ENCODE results near the gene TMEM150C.
"Not testable (repeated sequence)": the region's sequence is repeated elsewhere in the genome, so short reads cannot be mapped to it uniquely, and the experiment has no call there.

The TMEM150C gene

GRCh38 chr4:82569727-82570126 is 7.9 kb upstream of the TMEM150C start:
- no peak for DNase-seq (ENCODE audit: extremely low read depth in 1 of 2, low read depth in 1 of 2)

- DNase-seq (ENCODE audit: extremely low read depth in 1 of 2, low read depth in 1 of 2) = no peak
These were observed 7.3 kb upstream of the TMEM150C start for GRCh38 chr4:82569076-82569475.

- DNase-seq (ENCODE audit: extremely low read depth in 1 of 2, low read depth in 1 of 2) = no peak
These were observed 5.7 kb upstream of the TMEM150C start for GRCh38 chr4:82567444-82567843.

- DNase-seq (ENCODE audit: extremely low read depth in 1 of 2, low read depth in 1 of 2) = no peak
These were observed 721 bp upstream of the TMEM150C start for GRCh38 chr4:82562564-82562854.

- DNase-seq (ENCODE audit: extremely low read depth in 1 of 2, low read depth in 1 of 2) = no peak
These were observed 669 bp downstream of the TMEM150C start for GRCh38 chr4:82560853-82561785.

- DNase-seq (ENCODE audit: extremely low read depth in 1 of 2, low read depth in 1 of 2) = no peak
These were observed 2.1 kb downstream of the TMEM150C start for GRCh38 chr4:82559735-82560120.

GRCh38 chr4:82559090-82559734 is 2.6 kb downstream of the TMEM150C start:
- not testable (repeated sequence) for DNase-seq (ENCODE audit: extremely low read depth in 1 of 2, low read depth in 1 of 2)

- no peak for DNase-seq (ENCODE audit: extremely low read depth in 1 of 2, low read depth in 1 of 2)
These were observed 6.5 kb downstream of the TMEM150C start for GRCh38 chr4:82555276-82555675.

- no peak for DNase-seq (ENCODE audit: extremely low read depth in 1 of 2, low read depth in 1 of 2)
These were observed 8.8 kb downstream of the TMEM150C start for GRCh38 chr4:82553020-82553419.

- DNase-seq (ENCODE audit: extremely low read depth in 1 of 2, low read depth in 1 of 2) = no peak
These were observed 10.1 kb downstream of the TMEM150C start for GRCh38 chr4:82551734-82552133.

GRCh38 chr4:82547850-82548249 is 13.9 kb downstream of the TMEM150C start:
- DNase-seq (ENCODE audit: extremely low read depth in 1 of 2, low read depth in 1 of 2) = not testable (repeated sequence)

- DNase-seq (ENCODE audit: extremely low read depth in 1 of 2, low read depth in 1 of 2) = no peak
These were observed 18.7 kb downstream of the TMEM150C start for GRCh38 chr4:82543131-82543530.

- no peak for DNase-seq (ENCODE audit: extremely low read depth in 1 of 2, low read depth in 1 of 2)
These were observed 19.1 kb downstream of the TMEM150C start for GRCh38 chr4:82542642-82543041.

GRCh38 chr4:82529322-82529721 is 32.5 kb downstream of the TMEM150C start:
- no peak for DNase-seq (ENCODE audit: extremely low read depth in 1 of 2, low read depth in 1 of 2)

- DNase-seq (ENCODE audit: extremely low read depth in 1 of 2, low read depth in 1 of 2) = no peak
These were observed 32.9 kb downstream of the TMEM150C start for GRCh38 chr4:82528868-82529267.

- DNase-seq (ENCODE audit: extremely low read depth in 1 of 2, low read depth in 1 of 2) = no peak
These were observed 33.7 kb downstream of the TMEM150C start for GRCh38 chr4:82528074-82528473.

GRCh38 chr4:82525307-82525911 is 36.4 kb downstream of the TMEM150C start:
- no peak for DNase-seq (ENCODE audit: extremely low read depth in 1 of 2, low read depth in 1 of 2)

- DNase-seq (ENCODE audit: extremely low read depth in 1 of 2, low read depth in 1 of 2) = no peak
These were observed 37.1 kb downstream of the TMEM150C start for GRCh38 chr4:82524570-82525152.

- DNase-seq (ENCODE audit: extremely low read depth in 1 of 2, low read depth in 1 of 2) = no peak
These were observed 38.6 kb downstream of the TMEM150C start for GRCh38 chr4:82523179-82523578.

- no peak for DNase-seq (ENCODE audit: extremely low read depth in 1 of 2, low read depth in 1 of 2)
These were observed 39.3 kb downstream of the TMEM150C start for GRCh38 chr4:82522472-82522871.

GRCh38 chr4:82521283-82521682 is 40.5 kb downstream of the TMEM150C start:
- DNase-seq (ENCODE audit: extremely low read depth in 1 of 2, low read depth in 1 of 2) = no peak

GRCh38 chr4:82519776-82520175 is 42.0 kb downstream of the TMEM150C start:
- DNase-seq (ENCODE audit: extremely low read depth in 1 of 2, low read depth in 1 of 2) = no peak
